ENCODE results near the gene PCGF1.
A peak's percentile ranks its signal among the peaks of the same experiment; 100 is the strongest.
"Not testable (repeated sequence)": the region's sequence is repeated elsewhere in the genome, so short reads cannot be mapped to it uniquely, and the experiment has no call there.

The PCGF1 gene

DNA sequence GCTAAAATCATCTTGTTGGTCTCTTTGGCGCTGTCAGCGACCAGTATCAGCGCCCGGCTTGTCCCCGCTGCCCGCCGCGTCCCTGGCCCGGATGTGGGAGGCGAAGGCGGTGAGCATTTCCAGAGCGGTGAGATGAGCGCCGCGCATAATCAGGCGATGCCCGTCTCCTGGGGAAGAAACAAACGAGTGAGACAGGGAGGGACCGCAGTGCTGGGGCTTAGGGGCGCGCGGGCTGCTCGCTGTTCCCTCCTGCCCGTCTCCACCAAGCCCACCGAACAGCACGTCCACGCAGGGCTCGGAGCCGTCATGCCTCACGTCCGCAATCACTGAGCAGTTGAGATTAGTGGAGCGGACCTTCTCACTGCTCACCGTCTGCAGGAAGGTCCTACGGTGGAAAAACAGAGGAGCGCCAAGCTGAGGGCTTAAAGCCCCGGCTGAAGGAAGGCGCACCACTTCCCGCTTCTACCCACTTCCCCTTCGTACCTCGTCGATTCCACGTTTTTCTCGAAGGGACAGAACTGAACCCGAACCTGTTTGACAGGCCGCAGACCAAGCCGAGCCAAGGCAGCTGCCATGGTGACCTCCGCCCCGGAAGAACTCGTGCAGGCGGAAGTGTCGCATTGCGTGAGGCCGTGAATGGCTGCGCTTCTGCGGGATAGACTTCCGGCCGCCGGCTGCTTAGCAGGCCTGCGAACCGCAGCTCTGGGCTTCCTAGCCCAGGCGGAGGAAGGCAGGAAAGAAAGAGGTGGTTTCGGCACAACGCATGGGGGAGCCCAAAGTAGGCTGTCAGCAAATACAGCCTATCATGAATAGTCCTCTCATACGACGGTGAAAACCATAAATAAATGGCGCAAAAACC, 35.2 kb downstream of the PCGF1 start, which contains the start of gene MRPL53:
MRPL53 (minus strand) TSS at position 595 of the 859 bp plus-strand sequence; CDS start at position 575, 20 bp downstream.
- peak; percentile 85 for DNase-seq (ENCODE audit: low read depth)

DNA sequence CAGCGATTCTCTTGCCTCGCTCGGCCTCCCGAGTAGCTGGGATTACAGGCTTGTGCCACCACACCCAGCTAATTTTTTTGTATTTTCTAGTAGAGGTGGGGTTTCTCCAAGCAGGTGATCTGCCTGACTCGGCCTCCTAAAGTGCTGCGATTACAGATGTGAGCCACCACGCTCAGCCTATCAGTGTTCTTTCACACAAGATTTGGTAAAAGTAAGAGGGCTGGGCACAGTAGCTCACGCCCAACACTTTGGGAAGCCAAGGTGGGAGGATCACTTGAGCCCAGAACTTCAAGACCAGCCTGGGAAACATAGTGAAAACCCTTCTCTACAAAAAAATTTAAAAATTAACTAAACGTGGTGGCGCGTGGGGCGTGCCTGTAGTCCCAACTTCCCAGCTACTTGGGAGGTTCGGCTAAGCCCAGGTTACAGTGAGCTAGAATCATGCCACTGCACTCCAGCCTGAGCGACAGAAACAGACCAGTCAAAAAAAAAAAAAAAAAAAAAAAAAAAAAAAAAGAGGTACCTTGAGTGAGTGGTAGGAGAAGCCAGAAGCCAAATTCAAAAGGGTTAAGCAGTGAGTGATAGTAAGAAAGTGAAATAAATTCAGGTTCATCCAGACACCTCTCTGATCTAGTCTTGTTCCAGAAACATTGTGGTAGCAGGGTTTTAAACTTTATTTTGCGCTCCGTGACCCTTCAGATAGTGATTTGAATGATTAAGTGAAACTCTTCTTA, 36.0 kb downstream of the PCGF1 start:
- no peak for DNase-seq (ENCODE audit: low read depth)

DNA sequence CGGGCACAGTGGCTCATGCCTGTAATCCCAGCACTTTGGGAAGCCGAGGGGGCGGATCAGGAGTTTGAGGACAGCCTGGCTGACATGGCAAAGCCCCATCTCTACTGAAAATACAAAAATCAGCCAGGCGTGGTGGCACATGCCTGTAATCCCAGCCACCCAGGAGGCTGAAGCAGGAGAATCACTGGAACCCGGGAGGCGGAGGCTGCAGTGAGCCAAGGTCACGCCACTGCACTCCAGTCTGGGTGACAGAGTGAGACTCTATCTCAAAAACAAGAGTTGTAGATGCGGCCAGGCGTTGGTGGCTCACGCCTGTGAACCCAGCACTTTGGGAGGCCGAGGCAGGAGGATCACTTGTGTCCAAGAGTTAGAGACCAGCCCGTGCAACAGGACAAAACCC, 36.8 kb downstream of the PCGF1 start:
- not testable (repeated sequence) for DNase-seq (ENCODE audit: low read depth)

DNA sequence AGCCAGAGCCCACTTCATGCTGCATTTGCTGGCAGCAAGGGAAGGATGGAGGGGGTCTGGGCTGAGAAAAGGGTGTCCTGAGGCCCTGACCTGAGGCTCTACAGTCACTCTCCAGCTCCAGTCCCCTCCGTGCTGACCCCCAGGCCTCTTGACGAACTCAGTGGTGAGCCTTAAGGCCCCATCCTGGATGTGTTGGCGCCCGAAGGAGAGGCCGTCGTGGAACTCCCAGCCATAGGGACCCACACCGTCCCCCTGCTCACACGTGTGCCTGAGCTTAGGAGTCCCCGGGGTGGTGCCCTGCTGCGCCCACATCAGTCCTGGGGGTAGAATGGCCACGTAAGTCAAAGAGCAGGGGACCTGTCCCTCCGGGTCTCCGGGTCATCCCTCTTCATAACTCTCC, 43.1 kb downstream of the PCGF1 start:
- DNase-seq (ENCODE audit: low read depth) = no peak

DNA sequence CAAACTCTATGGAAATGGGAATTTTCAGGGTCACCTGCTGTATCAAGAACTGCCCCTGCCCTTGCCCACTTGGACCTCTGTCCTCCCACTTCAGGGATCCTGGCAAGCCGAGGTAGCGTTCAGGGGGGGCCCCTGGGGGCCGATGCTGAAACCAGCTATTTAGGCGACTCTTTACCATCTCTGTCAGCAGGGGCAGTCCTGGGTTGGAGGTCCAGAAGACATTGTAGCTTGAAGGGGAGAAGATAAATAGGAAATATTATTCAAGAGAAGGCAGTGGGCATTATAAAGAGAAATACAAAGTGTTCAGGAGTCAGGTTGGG, 44.7 kb downstream of the PCGF1 start:
- DNase-seq (ENCODE audit: low read depth) = no peak

DNA sequence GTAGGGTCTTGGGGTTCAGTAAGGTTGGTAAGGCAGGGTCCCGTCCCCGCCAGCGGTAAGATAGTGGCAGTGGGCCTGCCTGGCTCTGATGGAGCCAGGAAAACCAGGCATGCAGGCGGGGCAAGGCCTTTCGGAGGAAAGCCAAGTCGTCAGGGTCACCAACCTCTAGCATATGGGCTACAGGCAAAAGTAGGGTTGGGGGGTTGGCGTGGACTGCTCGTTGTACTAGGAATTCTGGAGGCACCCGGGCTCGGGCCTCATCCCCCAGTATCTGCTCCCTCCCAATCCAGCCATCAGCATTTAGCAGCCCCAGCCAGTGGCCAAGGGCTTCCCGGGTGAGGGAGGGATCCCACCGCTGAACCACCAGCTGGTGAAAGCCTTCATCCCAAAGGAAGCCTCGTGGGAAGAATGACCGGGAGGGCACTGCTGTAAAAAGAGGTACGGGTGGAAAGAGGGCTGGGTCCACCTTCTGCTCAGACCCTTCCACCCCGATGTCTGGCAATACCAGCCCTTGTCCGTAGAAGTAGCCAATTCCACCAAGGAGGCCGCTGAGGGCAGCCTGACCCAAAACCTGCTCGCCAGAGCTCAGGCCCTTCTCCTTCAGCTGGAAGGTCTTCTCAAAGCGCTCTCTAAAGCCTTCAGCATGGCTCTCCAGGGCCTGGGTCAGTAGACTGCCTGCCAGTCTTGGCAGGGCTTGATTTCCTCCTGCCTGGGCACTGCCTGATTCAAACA, 45.3 kb downstream of the PCGF1 start:
- DNase-seq (ENCODE audit: low read depth) = no peak

DNA sequence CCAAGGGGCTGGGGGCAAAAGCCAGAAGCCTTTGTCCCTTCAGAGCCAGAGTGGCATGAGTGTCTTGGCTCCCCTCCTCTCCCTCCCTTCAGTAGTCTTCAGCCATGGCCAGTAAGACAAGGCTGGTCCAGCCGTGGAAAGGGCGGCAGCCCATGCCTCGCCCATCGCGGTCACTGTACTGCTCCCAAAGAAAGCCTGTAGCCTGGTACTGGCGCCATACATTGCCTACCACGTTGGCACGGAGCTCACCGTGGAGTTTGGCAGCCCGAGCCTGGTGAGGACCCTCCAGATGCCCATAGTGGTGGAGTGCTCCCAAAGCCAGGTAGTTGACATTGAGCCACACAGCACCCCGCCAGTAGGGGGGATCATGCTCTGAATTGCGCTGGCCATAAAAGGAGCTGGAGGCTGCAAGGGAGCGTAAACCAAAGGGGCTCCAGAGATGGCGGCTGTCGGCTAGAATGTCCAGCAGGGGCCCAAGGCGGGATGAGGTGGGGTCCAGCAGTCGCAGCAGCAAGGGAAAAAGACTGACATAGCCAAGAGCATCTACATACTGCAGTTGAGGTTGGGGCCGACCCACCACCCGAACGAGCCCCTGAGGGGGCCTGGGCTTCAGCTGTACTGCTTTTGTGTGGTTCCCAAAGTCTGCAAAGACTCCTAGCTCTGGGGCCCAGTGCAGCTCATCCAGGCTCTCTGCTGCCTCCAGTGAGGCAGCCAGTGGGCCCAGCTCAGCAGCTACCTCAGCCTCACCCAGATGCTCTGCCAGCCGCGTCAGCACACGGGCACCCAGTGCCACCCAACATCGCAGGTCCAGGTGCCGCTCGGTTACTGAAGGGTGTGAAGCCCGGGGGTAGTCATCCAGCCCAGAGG, 46.1 kb downstream of the PCGF1 start:
- no peak for DNase-seq (ENCODE audit: low read depth)

DNA sequence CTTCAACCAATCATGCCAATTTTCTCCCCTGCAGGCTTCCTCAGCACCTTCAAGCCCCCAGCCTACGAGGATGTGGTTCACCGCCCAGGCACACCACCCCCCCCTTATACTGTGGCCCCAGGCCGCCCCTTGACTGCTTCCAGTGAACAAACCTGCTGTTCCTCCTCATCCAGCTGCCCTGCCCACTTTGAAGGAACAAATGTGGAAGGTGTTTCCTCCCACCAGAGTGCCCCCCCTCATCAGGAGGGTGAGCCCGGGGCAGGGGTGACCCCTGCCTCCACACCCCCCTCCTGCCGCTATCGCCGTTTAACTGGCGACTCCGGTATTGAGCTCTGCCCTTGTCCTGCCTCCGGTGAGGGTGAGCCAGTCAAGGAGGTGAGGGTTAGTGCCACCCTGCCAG, 47.3 kb downstream of the PCGF1 start:
- not testable (repeated sequence) for DNase-seq (ENCODE audit: low read depth)

DNA sequence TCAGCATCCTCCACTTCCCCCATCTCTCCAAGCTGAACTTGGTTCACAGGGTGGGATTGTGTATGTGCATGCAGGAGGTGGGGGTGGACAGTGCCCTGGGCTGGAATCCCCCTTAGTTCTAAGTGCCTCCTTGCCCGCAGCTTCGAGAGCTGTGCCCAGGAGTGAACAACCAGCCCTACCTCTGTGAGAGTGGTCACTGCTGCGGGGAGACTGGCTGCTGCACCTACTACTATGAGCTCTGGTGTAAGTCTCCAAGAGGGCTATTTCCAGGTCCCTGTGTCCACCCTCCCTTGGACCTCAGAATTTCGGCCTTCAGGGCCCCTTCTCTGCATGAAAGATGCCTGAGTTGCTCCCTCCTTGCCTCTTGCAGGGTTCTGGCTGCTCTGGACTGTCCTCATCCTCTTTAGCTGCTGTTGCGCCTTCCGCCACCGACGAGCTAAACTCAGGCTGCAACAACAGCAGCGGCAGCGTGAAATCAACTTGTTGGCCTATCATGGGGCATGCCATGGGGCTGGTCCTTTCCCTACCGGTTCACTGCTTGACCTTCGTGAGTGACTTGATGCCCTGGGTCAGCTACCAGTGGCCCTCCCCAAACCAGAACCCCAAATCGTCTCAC, 47.9 kb downstream of the PCGF1 start:
- not testable (repeated sequence) for DNase-seq (ENCODE audit: low read depth)

DNA sequence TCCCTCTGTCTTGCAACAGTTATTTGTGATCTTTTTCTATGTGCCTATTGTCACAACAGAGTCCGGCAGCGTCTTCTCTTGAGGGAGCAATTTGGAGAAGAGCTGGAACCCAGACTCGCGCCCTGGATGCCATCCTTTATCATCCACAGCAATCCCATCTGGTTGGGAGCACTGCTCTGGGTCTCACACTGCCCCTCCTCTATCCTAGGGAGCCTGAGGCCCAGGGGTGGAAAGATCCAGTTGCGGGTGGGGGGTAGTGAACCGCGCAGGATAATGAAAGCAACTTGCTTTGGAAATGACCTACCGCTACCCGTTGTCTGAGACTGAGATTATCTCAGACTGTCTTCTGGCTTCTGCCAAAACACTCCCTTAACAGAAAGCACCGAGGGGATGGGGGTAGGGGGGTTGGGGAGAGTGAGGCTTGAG, 48.5 kb downstream of the PCGF1 start:
- DNase-seq (ENCODE audit: low read depth) = no peak

DNA sequence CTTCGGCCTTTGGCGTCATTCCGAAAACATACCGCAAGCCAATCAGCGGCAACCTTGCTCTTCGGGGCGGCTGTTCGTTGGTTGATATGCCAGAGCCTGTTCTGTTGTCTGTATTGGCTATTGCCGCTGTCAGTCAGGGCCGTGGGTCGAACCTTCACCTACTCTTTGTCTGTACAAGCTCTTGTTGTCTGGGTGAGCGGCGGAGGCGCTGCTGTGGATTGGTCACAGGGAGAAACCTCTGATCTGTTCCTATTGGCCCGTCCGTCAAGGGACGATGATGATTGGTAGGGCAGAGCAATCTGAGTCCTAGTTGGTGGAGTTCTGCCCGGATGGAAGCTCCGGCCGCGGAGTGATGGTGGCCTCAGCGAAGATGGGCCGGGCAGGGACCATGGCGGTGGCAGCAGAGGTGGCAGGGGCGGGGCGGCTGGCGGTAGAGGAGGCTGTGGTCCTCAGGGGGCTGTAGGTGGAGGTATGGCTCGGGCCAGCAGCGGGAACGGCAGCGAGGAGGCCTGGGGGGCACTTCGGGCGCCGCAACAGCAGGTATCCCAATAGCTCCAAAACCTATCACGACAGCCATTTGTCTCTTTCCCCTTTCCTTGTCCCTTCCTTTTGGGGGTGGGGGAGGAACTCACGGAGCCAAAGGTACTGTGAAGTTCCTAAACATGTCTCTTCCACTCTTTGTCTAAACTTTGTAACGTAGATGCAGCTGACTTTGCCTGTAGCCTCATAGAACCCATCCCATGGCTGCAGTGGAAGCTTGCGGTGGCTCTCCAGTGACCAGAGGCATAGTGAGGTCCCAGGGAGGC, 49.2 kb downstream of the PCGF1 start, which contains the start of gene WBP1:
WBP1 (plus strand) TSS at position 307 of the 806 bp plus-strand sequence; CDS start at position 472, 165 bp downstream.
- peak; percentile 100 for DNase-seq (ENCODE audit: low read depth)

DNA sequence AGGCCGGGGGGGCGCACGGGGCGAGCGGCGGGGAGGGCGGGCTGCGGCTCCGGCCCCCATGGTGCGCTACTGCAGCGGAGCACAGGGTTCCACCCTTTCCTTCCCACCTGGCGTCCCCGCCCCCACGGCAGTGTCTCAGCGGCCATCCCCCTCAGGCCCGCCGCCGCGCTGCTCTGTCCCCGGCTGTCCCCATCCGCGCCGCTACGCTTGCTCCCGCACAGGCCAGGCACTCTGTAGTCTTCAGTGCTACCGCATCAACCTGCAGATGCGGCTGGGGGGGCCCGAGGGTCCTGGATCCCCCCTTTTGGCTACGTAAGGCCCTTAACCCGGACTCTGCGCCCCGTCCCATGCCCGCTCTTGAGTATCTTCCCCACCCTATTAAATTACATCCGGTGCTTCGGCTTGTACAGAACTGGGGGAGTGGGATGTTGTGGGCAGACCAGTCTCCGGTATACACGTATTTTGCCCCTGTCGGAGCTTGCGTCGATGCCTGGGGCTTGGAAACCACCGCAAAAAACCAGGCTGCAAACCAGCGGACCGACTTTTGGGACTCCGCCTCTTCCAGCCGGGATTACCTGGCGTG, 49.9 kb downstream of the PCGF1 start:
- DNase-seq (ENCODE audit: low read depth) = no peak

DNA sequence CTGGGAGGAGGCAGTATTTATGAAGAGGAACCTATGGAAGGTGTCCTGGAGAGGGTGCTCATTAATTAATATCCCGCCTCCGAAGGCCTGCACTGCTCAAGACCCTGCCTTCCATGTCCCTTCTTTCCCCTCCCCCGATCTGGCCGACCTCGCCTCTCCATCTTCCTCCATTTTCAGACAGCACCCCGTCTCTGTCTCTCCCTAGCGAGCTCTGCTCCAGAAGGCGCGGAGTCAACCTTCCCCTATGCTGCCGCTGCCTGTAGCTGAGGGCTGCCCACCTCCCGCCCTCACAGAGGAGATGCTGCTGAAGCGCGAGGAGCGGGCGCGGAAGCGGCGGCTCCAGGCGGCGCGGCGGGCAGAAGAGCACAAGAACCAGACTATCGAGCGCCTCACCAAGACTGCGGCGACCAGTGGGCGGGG, 50.4 kb downstream of the PCGF1 start:
- no peak for DNase-seq (ENCODE audit: low read depth)

Measured in fibroblast of the conjunctiva (primary cell).